ENCODE data around the gene YBX3. TPM values are rescaled to one million over a fixed set of nuclear protein-coding genes. Genes with fewer than 3 reads are reported as not detected.

Gene YBX3
- total RNA-seq, 1 experiment from 2014 or later, result 567 TPM

GRCh38 chr12:10741845-10742244 lies 18.7 kb upstream of the YBX3 start:
- BruUV-seq (replicated peaks), result no TSS peak
- Histone ChIP-seq H3K36me3 (ENCODE audit: low read depth) (no peaks in the 10 kb centered on the region), H3K4me3 (no peak overlapping the region), H3F3A (ENCODE audit: insufficient read depth, low read depth) (peaks cover 21% of the 10 kb centered on the region), H2AFZ (no peak overlapping the region), H3K9me3 (ENCODE audit: insufficient read depth, low read depth) (no peaks in the 10 kb centered on the region), H3K79me2 (ENCODE audit: low read depth) (no peaks in the 10 kb centered on the region), H3K27ac (no peak overlapping the region), H3K4me1 (replicated peaks; ENCODE audit: insufficient read depth) (peaks cover 25% of the 10 kb centered on the region), H3K9me2 (ENCODE audit: insufficient read depth) (no peaks in the 10 kb centered on the region), H3K4me2 (no peak overlapping the region), H3K27me3 (ENCODE audit: insufficient read depth, low read depth) (no peaks in the 10 kb centered on the region), H4K20me1 (ENCODE audit: insufficient read depth) (no peaks in the 10 kb centered on the region)
- TF ChIP-seq, protein P1, sequence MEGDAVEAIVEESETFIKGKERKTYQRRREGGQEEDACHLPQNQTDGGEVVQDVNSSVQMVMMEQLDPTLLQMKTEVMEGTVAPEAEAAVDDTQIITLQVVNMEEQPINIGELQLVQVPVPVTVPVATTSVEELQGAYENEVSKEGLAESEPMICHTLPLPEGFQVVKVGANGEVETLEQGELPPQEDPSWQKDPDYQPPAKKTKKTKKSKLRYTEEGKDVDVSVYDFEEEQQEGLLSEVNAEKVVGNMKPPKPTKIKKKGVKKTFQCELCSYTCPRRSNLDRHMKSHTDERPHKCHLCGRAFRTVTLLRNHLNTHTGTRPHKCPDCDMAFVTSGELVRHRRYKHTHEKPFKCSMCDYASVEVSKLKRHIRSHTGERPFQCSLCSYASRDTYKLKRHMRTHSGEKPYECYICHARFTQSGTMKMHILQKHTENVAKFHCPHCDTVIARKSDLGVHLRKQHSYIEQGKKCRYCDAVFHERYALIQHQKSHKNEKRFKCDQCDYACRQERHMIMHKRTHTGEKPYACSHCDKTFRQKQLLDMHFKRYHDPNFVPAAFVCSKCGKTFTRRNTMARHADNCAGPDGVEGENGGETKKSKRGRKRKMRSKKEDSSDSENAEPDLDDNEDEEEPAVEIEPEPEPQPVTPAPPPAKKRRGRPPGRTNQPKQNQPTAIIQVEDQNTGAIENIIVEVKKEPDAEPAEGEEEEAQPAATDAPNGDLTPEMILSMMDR (conservative IDR thresholded peaks at IDR 0.05), result no peak
- TF ChIP-seq EZH2 (IDR thresholded peaks at IDR 0.05; ENCODE audit: low read depth), result no peak
- no peak for DNase-seq
- POLR2A ChIA-PET (ENCODE audit: unreplicated experiment), result no interaction called here
- intact Hi-C loops (cut with micrococcal nuclease; ENCODE audit: unreplicated experiment), result no loop called here
- CTCF ChIA-PET, result interaction anchor here (0.6 kb wide), 1 partner anchor 1340 kb away, joined by 5 read pairs; no protein-coding TSS in a partner anchor

DNA sequence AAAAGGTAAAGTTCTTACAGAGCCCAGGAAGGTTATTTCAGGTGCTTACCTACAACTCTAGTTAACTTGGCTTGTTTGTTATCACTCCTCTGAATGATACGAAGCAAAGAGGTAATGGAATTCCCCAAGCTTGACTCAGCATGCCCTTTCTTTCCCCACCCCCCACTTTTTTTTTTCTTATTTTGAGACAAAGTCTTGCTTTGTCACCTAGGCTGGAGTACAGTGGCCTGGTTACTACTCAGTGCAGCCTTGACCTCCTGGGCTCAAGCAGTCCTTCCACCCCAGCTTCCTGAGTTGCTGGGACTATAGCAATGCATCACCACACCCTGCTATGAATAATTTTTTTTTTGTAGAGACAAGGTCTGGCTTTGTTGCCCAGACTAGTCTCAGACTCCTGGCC lies 17.1 kb upstream of the YBX3 start:
- Histone ChIP-seq H3K79me2 (ENCODE audit: low read depth) (no peaks in the 10 kb centered on the region), H3K9me3 (ENCODE audit: insufficient read depth, low read depth) (no peaks in the 10 kb centered on the region), H3K36me3 (ENCODE audit: low read depth) (no peaks in the 10 kb centered on the region), H3K27ac (peak overlapping the region; percentile 74), H3K27me3 (ENCODE audit: insufficient read depth, low read depth) (no peaks in the 10 kb centered on the region), H3K9me2 (ENCODE audit: insufficient read depth) (no peaks in the 10 kb centered on the region), H3K4me3 (no peak overlapping the region), H3K4me2 (peak overlapping the region; percentile 55), H2AFZ (peak overlapping the region; percentile 60; the same call in 1 of the 2 replicates), H3K4me1 (replicated peaks; ENCODE audit: insufficient read depth) (peaks cover 25% of the 10 kb centered on the region), H3F3A (ENCODE audit: insufficient read depth, low read depth) (peaks cover 21% of the 10 kb centered on the region), H4K20me1 (ENCODE audit: insufficient read depth) (no peaks in the 10 kb centered on the region)
- BruUV-seq (replicated peaks), result no TSS peak
- peak; percentile 79 to 86 for DNase-seq
- TF ChIP-seq, protein P1 (conservative IDR thresholded peaks at IDR 0.05), result no peak
- TF ChIP-seq EZH2 (IDR thresholded peaks at IDR 0.05; ENCODE audit: low read depth), result no peak
- intact Hi-C loops (cut with micrococcal nuclease; ENCODE audit: unreplicated experiment), result loop anchor here (1.0 kb wide), 2 partner anchors 13 to 17 kb away; partner anchors contain the start of gene YBX3
- ChIA-PET CTCF (interaction anchor here (1.6 kb wide), 1 partner anchor 9 kb away, joined by 4 read pairs; no protein-coding TSS in a partner anchor), POLR2A (ENCODE audit: unreplicated experiment) (interaction anchor here (0.6 to 2.1 kb wide), 8 partner anchors 10 to 1793 kb away, joined by 3 to 9 read pairs (median 6); partner anchors contain the start of gene YBX3)

DNA sequence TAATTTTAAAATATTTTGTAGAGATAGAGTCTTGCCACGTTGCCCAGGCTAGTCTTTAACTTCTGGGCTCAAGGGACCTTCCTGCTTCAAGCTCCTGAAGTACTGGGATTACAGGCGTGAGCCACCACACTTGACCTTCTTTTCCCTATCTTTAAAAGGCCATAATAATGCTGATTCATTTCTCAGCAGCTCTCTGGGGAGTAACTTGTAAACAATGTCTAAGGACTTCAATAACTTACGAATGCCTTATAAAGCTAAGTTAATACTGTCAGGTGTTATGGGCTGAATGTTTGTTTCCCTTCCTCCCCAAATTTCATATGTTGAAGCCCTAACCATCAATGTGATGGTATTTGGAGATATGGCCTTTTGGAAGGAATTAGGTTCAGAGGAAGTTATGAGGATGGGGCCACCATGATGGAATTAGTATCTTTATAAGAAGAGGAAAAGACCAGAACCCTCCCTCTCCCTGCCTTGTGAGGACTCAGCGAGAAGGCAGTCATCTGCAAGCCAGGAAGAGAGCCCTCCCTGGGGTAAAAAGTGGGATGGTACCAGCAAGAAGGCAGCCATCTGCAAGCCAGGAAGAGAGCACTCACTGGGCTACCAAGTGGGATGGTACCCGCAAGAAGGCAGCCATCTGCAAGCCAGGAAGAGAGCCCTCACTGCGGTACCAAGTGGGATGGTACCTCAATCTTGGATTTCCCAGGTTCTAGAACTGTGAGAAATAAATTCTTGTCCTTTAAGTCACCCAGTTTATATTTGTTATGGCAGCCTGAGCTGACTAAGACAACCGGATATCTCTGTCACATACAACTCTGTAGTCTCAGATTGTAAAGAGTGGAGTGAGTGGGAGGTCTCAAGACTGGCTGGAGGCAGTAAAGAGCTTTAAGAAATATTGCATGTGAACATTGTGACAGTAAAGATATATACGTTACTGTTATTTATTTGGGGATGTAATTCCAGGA lies 16.3 kb upstream of the YBX3 start:
- CTCF ChIA-PET, result interaction anchor here (1.6 kb wide), 1 partner anchor 10 kb away, joined by 4 read pairs; no protein-coding TSS in a partner anchor

More for the DNA sequence above, 16.3 kb upstream of the YBX3 start:
- no peaks in the 10 kb centered on the region for H4K20me1 ChIP-seq (ENCODE audit: insufficient read depth)
- TSS peak; percentile 89 for BruUV-seq (replicated peaks)
- DNase-seq, result no peak
- no peaks in the 10 kb centered on the region for H3K79me2 ChIP-seq (ENCODE audit: low read depth)
- peak overlapping the region; percentile 55 for H3K4me2 ChIP-seq
- H3K9me2 ChIP-seq (ENCODE audit: insufficient read depth), result no peaks in the 10 kb centered on the region
- no peak overlapping the region for H3K4me3 ChIP-seq
- intact Hi-C loops (cut with micrococcal nuclease; ENCODE audit: unreplicated experiment), result loop anchor here (1.0 kb wide), 2 partner anchors 12 to 16 kb away; partner anchors contain the start of gene YBX3
- H3F3A ChIP-seq (ENCODE audit: insufficient read depth, low read depth), result peaks cover 21% of the 10 kb centered on the region
- TF ChIP-seq, protein P1 (conservative IDR thresholded peaks at IDR 0.05), result no peak
- no peak for TF ChIP-seq EZH2 (IDR thresholded peaks at IDR 0.05; ENCODE audit: low read depth)
- peak overlapping the region; percentile 74 for H3K27ac ChIP-seq
- no peaks in the 10 kb centered on the region for H3K27me3 ChIP-seq (ENCODE audit: insufficient read depth, low read depth)
- H3K36me3 ChIP-seq (ENCODE audit: low read depth), result no peaks in the 10 kb centered on the region
- peak overlapping the region; percentile 60 for H2AFZ ChIP-seq
- POLR2A ChIA-PET (ENCODE audit: unreplicated experiment), result interaction anchor here (0.6 to 2.1 kb wide), 9 partner anchors 10 to 1793 kb away, joined by 3 to 9 read pairs (median 6); partner anchors contain the start of gene SMIM10L1
- H3K4me1 ChIP-seq (replicated peaks; ENCODE audit: insufficient read depth), result peaks cover 25% of the 10 kb centered on the region
- no peaks in the 10 kb centered on the region for H3K9me3 ChIP-seq (ENCODE audit: insufficient read depth, low read depth)
